Activated naive CD8-positive, alpha-beta T cell (primary cell): ENCODE results near the gene HSD11B2.
"Not testable (repeated sequence)": the region's sequence is repeated elsewhere in the genome, so short reads cannot be mapped to it uniquely, and the experiment has no call there.

Source experiments
- H3K27ac Mint-ChIP-seq: one replicate; pipeline ENCODE4 v1.8.0; 2021; ENCODE audit warnings: mixed read lengths
- H3K27me3 Mint-ChIP-seq: one replicate; pipeline ENCODE4 v1.8.0; 2021; ENCODE audit warnings: mixed read lengths
- H3K36me3 Mint-ChIP-seq: one replicate; pipeline ENCODE4 v1.8.0; 2021; ENCODE audit warnings: mixed read lengths
- H3K4me1 Mint-ChIP-seq: one replicate; pipeline ENCODE4 v1.8.0; 2021; ENCODE audit warnings: low read depth, mixed read lengths
- H3K4me3 Mint-ChIP-seq: one replicate; pipeline ENCODE4 v1.8.0; 2021; ENCODE audit warnings: mild to moderate bottlenecking, mixed read lengths
- H3K9me3 Mint-ChIP-seq: one replicate; pipeline ENCODE4 v1.8.0; 2021; ENCODE audit warnings: low read depth, mixed read lengths

Gene HSD11B2

DNA sequence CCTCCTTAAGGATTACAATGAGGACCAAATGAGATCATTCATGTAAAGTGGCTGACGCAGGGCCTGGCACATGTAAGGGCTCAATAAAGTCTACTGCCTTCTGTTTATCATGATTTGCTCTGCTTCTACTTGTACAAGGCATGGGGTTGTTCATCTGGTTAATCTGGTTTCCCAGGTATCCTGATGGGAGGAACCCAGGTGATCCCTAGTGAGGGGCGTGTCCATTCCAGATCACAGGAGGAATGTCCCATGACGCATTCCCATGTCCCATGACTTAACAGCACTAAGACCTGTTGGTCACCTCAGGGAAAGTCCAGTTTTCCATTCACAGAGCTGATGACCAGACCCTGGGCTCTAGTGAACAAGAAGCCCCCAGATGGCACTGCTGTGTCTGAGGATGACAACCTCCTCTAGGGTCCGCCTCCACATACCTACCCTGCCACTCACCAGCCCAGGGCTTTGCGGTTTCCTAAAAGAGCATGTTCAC is 26.1 kb upstream of the HSD11B2 start:
- no peak overlapping the region for H3K27ac Mint-ChIP-seq

GRCh38 chr16:67405336-67405735 is 25.6 kb upstream of the HSD11B2 start:
- H3K27ac Mint-ChIP-seq = no peak overlapping the region
- H3K36me3 Mint-ChIP-seq = no peaks in the 10 kb centered on the region
- H3K4me1 Mint-ChIP-seq = no peaks in the 10 kb centered on the region
- H3K9me3 Mint-ChIP-seq = no peaks in the 10 kb centered on the region
- peaks cover 5% of the 10 kb centered on the region for H3K27me3 Mint-ChIP-seq
- no peak overlapping the region for H3K4me3 Mint-ChIP-seq

More for the DNA sequence above, 26.1 kb upstream of the HSD11B2 start:
- Mint-ChIP-seq H3K4me3 (no peak overlapping the region), H3K4me1 (no peaks in the 10 kb centered on the region), H3K9me3 (no peaks in the 10 kb centered on the region), H3K36me3 (no peaks in the 10 kb centered on the region), H3K27me3 (peaks cover 5% of the 10 kb centered on the region)

DNA sequence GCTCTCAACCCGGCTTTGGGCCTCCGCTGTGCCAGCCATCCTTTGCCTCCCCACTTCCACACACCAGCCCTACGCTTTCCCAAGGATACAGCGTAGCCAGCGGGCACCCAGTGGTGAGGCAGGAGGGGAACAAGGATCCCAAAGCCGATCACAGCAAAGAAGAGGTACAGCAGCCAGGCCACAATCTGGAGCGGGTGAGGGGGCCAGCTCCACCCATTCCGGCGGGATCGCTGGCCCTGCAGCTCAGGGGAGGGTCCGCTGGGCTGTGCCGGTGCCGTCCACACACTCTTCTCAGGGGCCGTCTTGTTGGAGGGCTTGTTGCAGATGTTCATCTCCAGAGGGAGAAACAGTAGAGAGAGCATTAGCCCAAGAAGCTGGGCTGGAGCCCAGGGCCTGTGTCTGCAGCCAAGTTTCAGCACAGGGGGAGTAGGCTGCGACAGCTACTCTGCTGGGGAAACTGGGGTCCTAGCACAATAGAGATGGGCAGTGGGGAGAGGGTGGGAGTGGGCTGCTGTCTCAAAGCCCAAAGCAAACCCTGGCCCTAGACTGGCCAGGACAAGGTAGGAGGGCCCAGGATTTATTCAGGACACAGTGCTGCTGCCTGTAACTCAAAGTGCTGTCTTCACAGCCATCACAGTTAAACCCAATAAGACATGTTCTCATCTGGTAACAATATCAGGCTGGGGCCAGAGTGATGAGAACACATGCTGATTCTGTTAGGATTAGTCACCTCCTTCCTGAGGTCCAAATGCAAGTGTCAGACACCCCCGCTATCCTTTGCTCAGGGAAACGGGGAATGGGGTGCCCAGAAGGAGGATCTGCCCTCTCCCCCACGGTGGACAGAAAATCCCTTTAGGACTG is 24.6 kb upstream of the HSD11B2 start:
- H3K36me3 Mint-ChIP-seq = no peaks in the 10 kb centered on the region
- no peaks in the 10 kb centered on the region for H3K4me1 Mint-ChIP-seq
- no peak overlapping the region for H3K4me3 Mint-ChIP-seq
- no peaks in the 10 kb centered on the region for H3K9me3 Mint-ChIP-seq
- H3K27ac Mint-ChIP-seq = no peak overlapping the region
- H3K27me3 Mint-ChIP-seq = peaks cover 5% of the 10 kb centered on the region

- Mint-ChIP-seq H3K9me3 (no peaks in the 10 kb centered on the region), H3K4me3 (no peak overlapping the region), H3K27ac (no peak overlapping the region), H3K4me1 (no peaks in the 10 kb centered on the region), H3K27me3 (peaks cover 1% of the 10 kb centered on the region), H3K36me3 (no peaks in the 10 kb centered on the region)
Measured at GRCh38 chr16:67407176-67407787, 23.6 kb upstream of the HSD11B2 start.

DNA sequence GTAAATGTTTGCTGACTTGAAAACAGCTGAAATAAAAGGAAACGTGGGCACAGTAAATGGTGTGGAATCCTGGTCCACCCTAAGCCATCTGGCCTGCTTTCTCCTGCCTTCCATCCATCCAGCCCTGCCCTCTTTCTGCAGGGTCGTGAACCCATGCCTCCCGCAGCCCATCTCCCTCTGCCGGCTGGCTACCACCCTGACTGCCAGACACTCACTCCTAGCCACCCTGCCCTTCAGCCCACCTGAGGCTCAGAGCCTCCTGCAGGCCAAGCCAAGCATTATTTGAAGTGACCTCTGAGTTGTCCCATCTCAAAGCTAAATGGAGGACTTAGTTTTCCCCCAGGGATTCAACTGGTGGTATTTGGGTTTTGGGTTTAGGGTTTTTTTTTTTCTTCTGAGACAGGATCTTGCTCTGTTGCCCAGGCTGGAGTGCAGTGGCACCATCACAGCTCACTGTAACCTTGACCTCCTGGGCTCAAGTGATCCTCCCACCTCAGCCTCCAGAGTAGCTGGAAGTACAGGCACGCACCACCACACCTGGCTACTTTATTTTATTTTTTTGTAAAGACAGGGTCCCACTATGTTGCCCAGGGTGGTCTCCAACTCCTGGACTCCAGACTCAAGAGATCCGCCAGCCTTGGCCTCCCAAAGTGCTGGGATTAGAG is 23.0 kb upstream of the HSD11B2 start:
- H3K4me3 Mint-ChIP-seq = no peak overlapping the region
- H3K4me1 Mint-ChIP-seq = no peaks in the 10 kb centered on the region
- no peak overlapping the region for H3K27ac Mint-ChIP-seq
- no peaks in the 10 kb centered on the region for H3K9me3 Mint-ChIP-seq
- no peaks in the 10 kb centered on the region for H3K36me3 Mint-ChIP-seq
- peaks cover 1% of the 10 kb centered on the region for H3K27me3 Mint-ChIP-seq

GRCh38 chr16:67409631-67410030 is 21.3 kb upstream of the HSD11B2 start:
- Mint-ChIP-seq H3K4me3 (no peak overlapping the region), H3K27ac (no peak overlapping the region), H3K36me3 (no peaks in the 10 kb centered on the region), H3K4me1 (peaks cover 3% of the 10 kb centered on the region), H3K9me3 (no peaks in the 10 kb centered on the region), H3K27me3 (peaks cover 4% of the 10 kb centered on the region)

DNA sequence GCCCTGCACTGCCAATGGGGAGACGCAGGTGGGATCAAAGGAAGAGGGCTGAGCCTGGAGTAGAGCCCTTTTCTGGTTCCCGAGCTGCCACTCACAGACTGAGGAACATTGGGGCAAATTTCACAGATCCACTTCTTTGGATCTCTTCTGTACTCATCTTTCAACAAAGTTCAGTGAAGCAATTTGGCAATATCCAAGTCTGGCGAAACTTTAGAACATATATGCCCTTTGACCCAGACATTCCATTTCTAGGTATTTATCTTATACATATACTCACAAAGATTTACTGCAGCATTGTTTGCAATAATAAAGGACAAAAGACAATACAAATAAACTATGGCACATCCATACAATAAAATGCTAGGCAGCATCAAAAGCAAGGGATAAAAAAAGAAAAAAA is 19.6 kb upstream of the HSD11B2 start:
- Mint-ChIP-seq H3K9me3 (no peaks in the 10 kb centered on the region), H3K27me3 (peaks cover 6% of the 10 kb centered on the region), H3K27ac (no peak overlapping the region), H3K4me1 (peaks cover 5% of the 10 kb centered on the region), H3K4me3 (no peak overlapping the region), H3K36me3 (no peaks in the 10 kb centered on the region)

GRCh38 chr16:67412294-67412693 is 18.6 kb upstream of the HSD11B2 start:
- Mint-ChIP-seq H3K9me3 (no peaks in the 10 kb centered on the region), H3K27ac (no peak overlapping the region), H3K27me3 (peaks cover 9% of the 10 kb centered on the region), H3K36me3 (no peaks in the 10 kb centered on the region), H3K4me1 (peaks cover 9% of the 10 kb centered on the region), H3K4me3 (no peak overlapping the region)

DNA sequence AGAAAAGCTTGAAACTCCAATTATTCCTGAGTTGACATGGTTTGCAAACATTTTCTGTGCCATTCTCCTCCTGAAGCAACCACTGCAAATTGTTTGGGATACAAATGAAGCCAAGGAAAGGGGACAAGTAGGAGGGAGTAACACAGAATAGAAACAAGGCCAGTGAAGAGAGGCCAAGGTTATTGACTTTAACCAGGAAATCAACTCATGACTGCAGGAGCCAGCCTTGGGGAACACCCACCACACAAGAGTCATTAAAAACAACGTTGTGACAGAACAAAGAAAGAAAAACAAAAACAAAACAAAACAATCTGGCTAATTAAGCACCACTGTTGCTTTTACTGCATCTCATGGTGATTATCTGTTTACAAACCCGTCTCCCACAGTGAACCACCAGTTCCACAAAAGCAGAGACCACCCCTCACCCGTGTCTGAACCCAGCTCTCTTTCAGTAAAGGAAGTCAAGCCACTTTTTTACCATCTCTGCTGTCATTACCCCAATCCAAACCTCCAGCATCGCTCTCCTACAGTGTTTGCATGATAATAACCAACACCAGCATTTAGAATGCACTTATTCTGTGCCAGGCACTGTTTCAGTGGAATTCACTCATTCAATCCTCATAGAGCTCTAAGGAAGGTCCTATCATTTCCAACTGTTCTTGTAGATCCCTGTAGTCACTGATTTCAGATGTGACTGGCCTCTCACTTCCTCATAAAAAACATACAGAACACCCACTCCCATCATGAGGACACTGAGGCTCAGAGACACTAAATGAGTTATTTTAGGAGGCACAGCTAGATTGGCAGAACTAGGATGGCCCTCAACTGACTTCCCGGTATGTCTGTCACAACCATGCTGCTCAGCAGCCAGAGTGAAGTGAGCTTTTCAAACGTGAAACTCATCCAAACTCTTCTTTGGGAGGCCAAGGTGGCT is 16.7 kb upstream of the HSD11B2 start:
- Mint-ChIP-seq H3K36me3 (no peaks in the 10 kb centered on the region), H3K9me3 (no peaks in the 10 kb centered on the region), H3K27me3 (peaks cover 11% of the 10 kb centered on the region), H3K4me1 (peaks cover 10% of the 10 kb centered on the region), H3K4me3 (peak overlapping the region; percentile 30), H3K27ac (no peak overlapping the region)

GRCh38 chr16:67415421-67415820 is 15.5 kb upstream of the HSD11B2 start:
- H3K27me3 Mint-ChIP-seq = peaks cover 16% of the 10 kb centered on the region
- not testable (repeated sequence) for H3K9me3 Mint-ChIP-seq

DNA sequence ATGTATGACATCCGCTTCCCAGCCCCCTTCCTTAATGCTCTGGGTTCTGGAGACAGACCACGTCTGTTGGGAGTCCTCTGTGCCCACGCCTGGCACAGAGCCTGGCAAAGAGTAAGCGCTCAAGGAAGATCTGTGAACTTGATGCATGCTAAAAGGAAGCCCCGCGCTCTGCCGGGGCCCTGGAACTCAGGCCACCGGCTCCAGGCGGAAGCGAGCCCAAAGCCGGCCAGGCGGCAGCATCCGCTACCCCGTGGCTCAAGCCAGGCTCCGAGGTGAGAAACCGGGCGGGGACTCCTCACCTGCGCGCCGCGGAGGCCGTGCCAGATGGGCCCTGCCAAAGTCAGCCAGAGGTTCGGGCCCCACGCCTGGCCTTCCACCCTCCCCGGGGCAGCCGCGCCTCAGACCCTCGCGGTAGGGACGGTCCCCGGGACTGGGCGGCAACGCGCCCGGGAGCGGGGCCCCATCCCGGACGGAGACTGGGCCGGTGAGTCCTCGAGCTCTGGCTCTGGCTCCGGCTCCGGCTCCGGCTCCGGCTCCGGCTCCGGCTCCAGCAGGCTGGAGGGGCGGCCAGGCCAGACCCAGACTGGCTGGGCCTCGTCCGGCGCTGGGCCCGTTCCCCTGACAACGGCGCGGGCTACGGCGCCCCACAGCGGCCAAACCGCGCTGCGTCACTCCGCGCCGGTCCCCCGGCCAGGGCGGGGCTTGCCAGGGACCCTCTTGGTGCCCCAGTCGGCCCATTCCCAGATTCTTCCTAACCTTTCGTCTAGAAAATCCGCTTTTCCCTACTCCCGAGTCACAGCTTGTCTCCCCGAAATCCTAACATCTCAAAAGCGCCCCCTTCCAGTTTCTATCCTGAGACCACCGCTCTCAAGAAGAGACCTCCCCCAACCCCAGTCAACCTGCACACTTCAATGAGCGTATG is 14.8 kb upstream of the HSD11B2 start, which contains the start of gene ZDHHC1:
TSS of gene ZDHHC1 (minus strand) at position 606 of the 922 bp plus-strand sequence. CDS start 8,702 bp downstream, outside the sequence.
- Mint-ChIP-seq H3K27ac (no peak within 1 kb of the TSS), H3K27me3 (peaks cover 16% of the 10 kb centered on the region), H3K36me3 (no peaks in the 10 kb centered on the region), H3K4me3 (peak within 1 kb of the TSS; percentile 86), H3K4me1 (peaks cover 10% of the 10 kb centered on the region), H3K9me3 (no peaks in the 10 kb centered on the region)

More at GRCh38 chr16:67415421-67415820, 15.5 kb upstream of the HSD11B2 start:
- peak overlapping the region; percentile 77 for H3K4me3 Mint-ChIP-seq
- not testable (repeated sequence) for H3K27ac Mint-ChIP-seq, H3K36me3 Mint-ChIP-seq, H3K4me1 Mint-ChIP-seq

DNA sequence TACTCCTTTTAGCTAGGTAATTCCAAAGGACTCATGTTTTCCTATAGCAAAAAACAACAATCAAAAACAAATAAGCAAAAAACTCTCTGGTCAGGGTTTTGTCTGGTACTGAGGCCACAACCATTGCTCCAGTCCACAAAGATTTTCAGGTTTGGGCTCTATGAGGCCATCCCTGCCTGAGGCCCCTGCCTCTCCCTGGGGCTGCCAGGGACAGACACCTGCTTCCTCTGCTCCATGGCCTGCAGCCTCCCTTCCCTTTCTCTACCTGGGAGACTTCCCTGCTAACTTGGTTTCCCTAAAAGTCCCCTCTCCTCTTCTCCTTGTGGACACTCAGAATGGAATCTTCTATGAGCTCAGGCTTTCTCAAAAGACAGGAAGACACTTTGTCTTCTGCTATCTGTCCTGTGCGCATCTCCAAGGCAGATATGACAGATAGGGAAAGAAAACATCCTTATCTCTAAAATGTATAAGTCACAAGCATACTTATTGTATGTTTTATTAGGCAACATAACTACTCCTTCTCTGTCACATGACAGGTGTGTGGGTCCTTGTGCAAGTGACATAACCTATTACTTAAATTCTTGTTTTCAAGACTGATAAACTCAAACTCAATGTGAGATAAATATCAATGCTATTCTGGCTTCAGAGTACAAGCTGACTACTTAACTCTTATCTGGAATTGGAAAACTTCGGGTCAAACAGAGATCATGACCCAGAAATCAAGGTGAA is 13.4 kb upstream of the HSD11B2 start:
- Mint-ChIP-seq H3K4me1 (peaks cover 10% of the 10 kb centered on the region), H3K27me3 (peaks cover 17% of the 10 kb centered on the region), H3K9me3 (no peaks in the 10 kb centered on the region), H3K36me3 (no peaks in the 10 kb centered on the region), H3K27ac (no peak overlapping the region), H3K4me3 (peak overlapping the region; percentile 44)

DNA sequence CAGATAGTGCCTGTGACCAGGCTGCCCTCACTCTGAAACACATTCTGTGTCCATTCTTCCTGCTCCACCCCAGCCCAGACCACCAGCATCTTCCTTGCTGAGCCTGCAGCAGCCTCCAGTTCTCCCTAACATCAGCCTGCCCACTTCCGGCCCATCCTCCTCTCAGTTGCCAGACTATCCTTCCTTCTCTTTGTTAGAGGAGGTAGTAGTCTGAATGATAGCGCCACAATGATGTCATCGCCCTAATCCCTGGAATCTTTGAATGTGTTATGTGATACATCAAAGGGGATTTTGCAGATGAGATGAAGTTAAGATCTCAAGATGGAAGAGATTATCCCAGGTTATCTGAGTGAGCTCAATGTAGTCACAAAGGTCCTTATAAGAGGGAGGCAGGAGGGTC is 11.4 kb upstream of the HSD11B2 start:
- H3K4me1 Mint-ChIP-seq = peaks cover 7% of the 10 kb centered on the region
- H3K4me3 Mint-ChIP-seq = no peak overlapping the region
- H3K36me3 Mint-ChIP-seq = no peaks in the 10 kb centered on the region
- no peaks in the 10 kb centered on the region for H3K9me3 Mint-ChIP-seq
- no peak overlapping the region for H3K27ac Mint-ChIP-seq
- peaks cover 14% of the 10 kb centered on the region for H3K27me3 Mint-ChIP-seq
